Caco-2 (cell line): ENCODE data around the gene COL17A1. TPM values are rescaled to one million over a fixed set of nuclear protein-coding genes. Genes with fewer than 3 reads are reported as not detected.

Experiments used
- BruUV-seq: library from RNA; stranded (reverse); fragments of 400-500 nt; replicated peaks from 2 replicates; lab custom pipeline; 2021; lab: Mats Ljungman, UMichigan
- CTCF ChIA-PET: fragments of 300-600 bp; sonication (Branson Sonifier 250); formaldehyde crosslinking; loops from one replicate; lab custom pipeline; 2022; ENCODE audit warnings: antibody characterized with exemption; lab: Charles Lee
- POLR2A ChIA-PET: fragments of 300-600 bp; sonication (Branson Sonifier 250); formaldehyde crosslinking; loops from one replicate; lab custom pipeline; 2022; ENCODE audit warnings: antibody characterized with exemption; lab: Charles Lee
- DNase-seq, 2 experiments: peaks; one replicate each; pipeline versions ENCODE4 v3.0.0 to v3.0.0-alpha.2; 2020 to 2022
- H3K27me3 ChIP-seq: replicated peaks from 2 replicates; pipeline ENCODE4 v1.6.0; 2011; ENCODE audit warnings: low read length; ENCODE audit not compliant: control insufficient read depth, insufficient read depth
- H3K36me3 ChIP-seq: 2 replicates; pipeline ENCODE4 v1.5.1; 2011; ENCODE audit warnings: low read length; ENCODE audit not compliant: control insufficient read depth, insufficient read depth
- H3K4me1 ChIP-seq: fragments of 250-450 bp; sonication (Bioruptor Pico); 2 replicates; pipeline ENCODE4 v1.5.1; 2020; ENCODE audit warnings: mild to moderate bottlenecking
- H3K4me3 ChIP-seq: 2 replicates; pipeline ENCODE4 v1.5.1; 2011; ENCODE audit warnings: low read depth, mild to moderate bottlenecking, control low read depth, low read length
- H3K9me3 ChIP-seq: fragments of 250-450 bp; sonication (Bioruptor Pico); 2 replicates; pipeline ENCODE4 v1.5.1; 2020; ENCODE audit warnings: mild to moderate bottlenecking, moderate library complexity
- H3K27ac Mint-ChIP-seq: one replicate; pipeline ENCODE4 v1.8.0; 2022; ENCODE audit warnings: mixed read lengths; ENCODE audit not compliant: unreplicated experiment
- H3K27me3 Mint-ChIP-seq: one replicate; pipeline ENCODE4 v1.8.0; 2022; ENCODE audit warnings: mixed read lengths; ENCODE audit not compliant: insufficient read depth, unreplicated experiment
- H3K36me3 Mint-ChIP-seq: one replicate; pipeline ENCODE4 v1.8.0; 2022; ENCODE audit warnings: mild to moderate bottlenecking, mixed read lengths; ENCODE audit not compliant: insufficient read depth, unreplicated experiment
- H3K4me1 Mint-ChIP-seq: one replicate; pipeline ENCODE4 v1.8.0; 2022; ENCODE audit warnings: low read depth, mixed read lengths; ENCODE audit not compliant: unreplicated experiment
- H3K4me3 Mint-ChIP-seq: one replicate; pipeline ENCODE4 v1.8.0; 2022; ENCODE audit warnings: mild to moderate bottlenecking, moderate library complexity, mixed read lengths; ENCODE audit not compliant: unreplicated experiment
- H3K9me3 Mint-ChIP-seq: one replicate; pipeline ENCODE4 v1.8.0; 2022; ENCODE audit warnings: mixed read lengths; ENCODE audit not compliant: unreplicated experiment
- intact Hi-C: fragments of 100-400 bp; cut with micrococcal nuclease; formaldehyde crosslinking; loops from one replicate; pipeline ENCODE4 v1.10.0; 2022; ENCODE audit not compliant: unreplicated experiment
- total RNA-seq: library from RNA; stranded (reverse); gene quantifications from 2 replicates; pipeline ENCODE4 v1.2.3, GENCODE V29; 2022
- TF ChIP-seq, protein P1 (sequence below), 2 experiments: fragments of 200-600 bp in 1 of 2; IDR thresholded peaks; 1 replicate in 1 of 2; 2 replicates in 1 of 2; pipeline versions ENCODE4 v1.5.1 to v1.8.0; 2011 to 2022; ENCODE audit warnings: antibody characterized with exemption in 1 of 2, control low read depth in 1 of 2, inconsistent platforms in 1 of 2, low read depth in 1 of 2, low read length in 1 of 2, mild to moderate bottlenecking in 1 of 2, moderate library complexity in 1 of 2; ENCODE audit not compliant: insufficient read depth in 1 of 2, severe bottlenecking in 1 of 2, unreplicated experiment in 1 of 2

The COL17A1 gene
- total RNA-seq, 1 experiment from 2014 or later = 0.45 TPM

GRCh38 chr10:104096692-104097091 lies 11.0 kb upstream of the COL17A1 start:
- no peaks in the 10 kb centered on the region for H3K27me3 ChIP-seq
- H3K4me3 ChIP-seq = no peak overlapping the region
- POLR2A ChIA-PET = no interaction called here
- Mint-ChIP-seq H3K36me3 (no peaks in the 10 kb centered on the region), H3K27ac (no peak overlapping the region), H3K4me3 (no peak overlapping the region), H3K9me3 (no peaks in the 10 kb centered on the region), H3K27me3 (no peaks in the 10 kb centered on the region), H3K4me1 (no peaks in the 10 kb centered on the region)
- DNase-seq = no peak
- intact Hi-C loops = no loop called here
- H3K9me3 ChIP-seq = peaks cover 6% of the 10 kb centered on the region; the same call in 1 of the 2 replicates
- no peaks in the 10 kb centered on the region for H3K36me3 ChIP-seq
- CTCF ChIA-PET = no interaction called here
- no TSS peak for BruUV-seq
- TF ChIP-seq, protein P1, sequence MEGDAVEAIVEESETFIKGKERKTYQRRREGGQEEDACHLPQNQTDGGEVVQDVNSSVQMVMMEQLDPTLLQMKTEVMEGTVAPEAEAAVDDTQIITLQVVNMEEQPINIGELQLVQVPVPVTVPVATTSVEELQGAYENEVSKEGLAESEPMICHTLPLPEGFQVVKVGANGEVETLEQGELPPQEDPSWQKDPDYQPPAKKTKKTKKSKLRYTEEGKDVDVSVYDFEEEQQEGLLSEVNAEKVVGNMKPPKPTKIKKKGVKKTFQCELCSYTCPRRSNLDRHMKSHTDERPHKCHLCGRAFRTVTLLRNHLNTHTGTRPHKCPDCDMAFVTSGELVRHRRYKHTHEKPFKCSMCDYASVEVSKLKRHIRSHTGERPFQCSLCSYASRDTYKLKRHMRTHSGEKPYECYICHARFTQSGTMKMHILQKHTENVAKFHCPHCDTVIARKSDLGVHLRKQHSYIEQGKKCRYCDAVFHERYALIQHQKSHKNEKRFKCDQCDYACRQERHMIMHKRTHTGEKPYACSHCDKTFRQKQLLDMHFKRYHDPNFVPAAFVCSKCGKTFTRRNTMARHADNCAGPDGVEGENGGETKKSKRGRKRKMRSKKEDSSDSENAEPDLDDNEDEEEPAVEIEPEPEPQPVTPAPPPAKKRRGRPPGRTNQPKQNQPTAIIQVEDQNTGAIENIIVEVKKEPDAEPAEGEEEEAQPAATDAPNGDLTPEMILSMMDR (IDR thresholded peaks at IDR 0.05; ENCODE audit: insufficient read depth in 1 of 2, low read depth in 1 of 2, low read length in 1 of 2, severe bottlenecking in 1 of 2, unreplicated experiment in 1 of 2) = no peak
- H3K4me1 ChIP-seq = no peaks in the 10 kb centered on the region

- Histone ChIP-seq H3K27me3 (no peaks in the 10 kb centered on the region), H3K4me1 (no peaks in the 10 kb centered on the region), H3K9me3 (peaks cover 6% of the 10 kb centered on the region; the same call in 1 of the 2 replicates), H3K4me3 (no peak overlapping the region), H3K36me3 (no peaks in the 10 kb centered on the region)
- Mint-ChIP-seq H3K36me3 (no peaks in the 10 kb centered on the region), H3K27me3 (no peaks in the 10 kb centered on the region), H3K4me3 (no peak overlapping the region), H3K4me1 (no peaks in the 10 kb centered on the region), H3K9me3 (no peaks in the 10 kb centered on the region), H3K27ac (no peak overlapping the region)
- ChIA-PET CTCF (no interaction called here), POLR2A (no interaction called here)
- intact Hi-C loops = no loop called here
- no TSS peak for BruUV-seq
- TF ChIP-seq, protein P1 (IDR thresholded peaks at IDR 0.05; ENCODE audit: insufficient read depth in 1 of 2, low read depth in 1 of 2, low read length in 1 of 2, severe bottlenecking in 1 of 2, unreplicated experiment in 1 of 2) = no peak
- no peak for DNase-seq
Observed at GRCh38 chr10:104092749-104093148, 7.1 kb upstream of the COL17A1 start.

DNA sequence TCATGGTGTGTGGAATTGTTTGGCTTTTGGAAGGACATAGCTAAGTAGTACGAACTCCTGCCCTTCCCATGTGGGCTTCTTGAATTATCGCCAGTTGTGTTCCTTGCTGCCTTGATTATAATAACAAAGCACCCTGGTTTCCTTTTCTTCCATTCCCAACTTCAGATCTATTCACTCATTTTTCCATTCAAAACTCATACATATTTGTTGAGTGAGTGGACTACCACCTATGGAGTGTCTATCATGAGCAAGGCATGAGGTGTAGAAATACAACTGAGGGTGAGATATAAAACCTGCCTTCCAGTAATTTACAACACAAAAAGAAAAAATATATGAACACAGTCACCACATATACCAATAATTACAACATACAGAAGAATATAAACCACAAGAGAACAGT lies 4.9 kb upstream of the COL17A1 start:
- Histone ChIP-seq H3K4me1 (no peaks in the 10 kb centered on the region), H3K36me3 (no peaks in the 10 kb centered on the region), H3K27me3 (no peaks in the 10 kb centered on the region), H3K4me3 (no peak overlapping the region), H3K9me3 (no peaks in the 10 kb centered on the region)
- H3K4me3 Mint-ChIP-seq = no peak overlapping the region
- no peak overlapping the region for H3K27ac Mint-ChIP-seq
- ChIA-PET POLR2A (no interaction called here), CTCF (no interaction called here)
- DNase-seq = no peak
- H3K36me3 Mint-ChIP-seq = no peaks in the 10 kb centered on the region
- TF ChIP-seq, protein P1 (IDR thresholded peaks at IDR 0.05; ENCODE audit: insufficient read depth in 1 of 2, low read depth in 1 of 2, low read length in 1 of 2, severe bottlenecking in 1 of 2, unreplicated experiment in 1 of 2) = no peak
- intact Hi-C loops = no loop called here
- no peaks in the 10 kb centered on the region for H3K9me3 Mint-ChIP-seq
- H3K4me1 Mint-ChIP-seq = peaks cover 4% of the 10 kb centered on the region
- no peaks in the 10 kb centered on the region for H3K27me3 Mint-ChIP-seq
- no TSS peak for BruUV-seq
